Activated CD4-positive, CD25-positive, alpha-beta regulatory T cell (primary cell): ENCODE data around the gene ERP29.
"Not testable (repeated sequence)": the region's sequence is repeated elsewhere in the genome, so short reads cannot be mapped to it uniquely, and the experiment has no call there.

Experiments used
- DNase-seq, 4 experiments: peaks; one replicate each; lab custom pipeline; 2025; lab: John Stamatoyannopoulos, UW

ERP29 gene

DNA sequence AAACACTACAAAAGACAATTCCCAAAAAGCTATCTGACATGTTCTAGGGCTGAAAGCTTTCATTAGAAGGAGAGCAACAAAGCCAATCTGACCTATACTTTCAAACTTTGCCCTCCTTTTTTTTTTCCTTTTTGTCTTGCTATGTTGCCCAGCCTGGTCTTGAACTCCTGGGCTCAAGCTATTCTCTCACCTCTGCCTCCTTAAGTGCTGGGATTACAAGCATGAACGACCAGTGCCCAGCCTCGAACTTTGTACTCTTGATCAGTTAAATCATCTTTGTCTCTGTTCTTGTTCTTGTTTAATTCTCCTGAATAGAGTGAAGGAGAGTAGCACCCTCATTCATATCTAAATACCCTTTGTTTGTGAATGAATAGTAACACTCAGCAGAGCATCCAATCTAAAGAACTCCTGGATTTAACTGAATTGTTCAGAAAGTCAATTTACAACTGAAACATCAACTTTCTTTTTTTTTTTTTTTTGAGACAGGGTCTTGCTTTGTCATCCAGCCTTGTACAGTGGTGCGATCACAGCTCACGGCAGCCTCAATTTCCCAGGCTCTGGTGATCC lies 22.1 kb downstream of the ERP29 start:
- DNase-seq, result no peak

DNA sequence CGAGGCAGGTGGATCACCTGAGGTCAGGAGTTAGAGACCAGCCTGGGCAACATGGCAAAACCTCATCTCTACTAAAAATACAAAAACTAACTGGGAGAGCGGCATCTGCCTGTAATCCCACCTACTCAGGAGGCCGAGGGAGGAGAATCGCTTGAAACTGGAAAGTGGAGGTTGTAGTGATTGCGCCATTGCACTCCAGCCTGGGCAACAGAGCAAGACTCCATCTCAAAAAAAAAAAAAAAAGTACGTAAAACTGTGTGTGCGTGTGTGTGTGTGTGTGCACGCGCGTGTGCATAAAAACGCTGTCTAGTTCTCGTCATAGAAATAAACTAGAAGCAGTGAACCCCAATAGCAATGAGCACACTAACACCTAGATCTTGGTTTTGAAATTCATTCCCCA lies 23.4 kb downstream of the ERP29 start:
- DNase-seq, result not testable (repeated sequence)

DNA sequence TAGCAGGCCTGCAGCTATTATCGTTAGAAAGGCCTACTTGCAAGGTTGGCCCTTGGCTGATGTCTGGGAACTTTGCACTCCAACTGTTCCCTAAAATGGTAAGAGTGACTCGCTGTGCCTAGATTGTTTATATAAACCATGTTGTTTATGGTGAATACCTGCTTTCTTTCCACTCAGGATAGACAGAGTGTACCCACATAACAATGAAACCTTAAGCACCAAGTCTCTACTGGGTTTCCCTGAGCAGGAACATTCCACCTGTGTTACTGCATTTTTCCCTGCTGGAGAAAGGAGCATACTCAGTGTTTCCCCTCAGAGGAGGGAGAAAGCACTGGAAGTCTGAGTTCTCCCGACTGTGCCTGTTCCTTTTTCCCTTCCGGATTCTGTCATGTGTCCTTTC lies 32.8 kb downstream of the ERP29 start:
- no peak for DNase-seq

DNA sequence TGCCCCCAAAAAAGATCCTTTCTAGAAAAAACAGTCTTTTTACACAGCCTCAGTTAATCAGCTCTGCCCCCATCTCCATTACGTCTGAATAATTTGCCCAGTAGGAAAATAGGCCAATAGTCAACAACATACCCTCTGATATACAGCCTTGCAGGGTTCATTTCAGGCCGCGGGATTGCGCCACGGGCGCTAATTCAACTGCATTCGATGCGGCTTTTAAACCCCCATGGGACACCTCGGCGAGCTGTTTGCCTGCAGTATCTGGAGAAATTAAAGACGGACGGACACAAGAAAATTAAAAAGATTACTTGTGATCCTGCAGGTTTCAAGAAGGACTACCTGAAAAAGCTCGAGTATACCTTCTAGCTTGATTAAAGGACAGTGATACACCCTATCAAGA lies 36.1 kb downstream of the ERP29 start:
- no peak for DNase-seq

GRCh38 chr12:112061137-112061536 lies 47.9 kb downstream of the ERP29 start:
- DNase-seq, result no peak

DNA sequence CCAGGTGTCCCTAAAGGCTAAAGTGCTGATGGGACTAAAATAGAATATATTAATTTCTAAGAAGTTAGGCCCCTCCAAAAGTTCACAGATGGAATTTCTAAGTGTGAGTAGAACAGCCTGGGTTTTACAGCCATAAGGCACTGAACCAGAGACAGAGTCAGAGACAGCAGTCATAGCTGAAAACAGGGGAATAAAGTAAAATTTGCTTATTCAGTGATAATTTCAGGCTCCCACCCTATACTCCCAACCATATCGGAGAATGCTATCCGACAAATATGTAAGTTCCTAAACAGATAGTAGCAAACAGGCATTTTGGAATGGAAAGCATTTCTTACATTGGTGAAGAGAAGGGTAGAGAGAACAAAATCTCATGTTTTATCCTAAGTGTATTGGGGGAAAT lies 50.0 kb downstream of the ERP29 start:
- no peak for DNase-seq

DNA sequence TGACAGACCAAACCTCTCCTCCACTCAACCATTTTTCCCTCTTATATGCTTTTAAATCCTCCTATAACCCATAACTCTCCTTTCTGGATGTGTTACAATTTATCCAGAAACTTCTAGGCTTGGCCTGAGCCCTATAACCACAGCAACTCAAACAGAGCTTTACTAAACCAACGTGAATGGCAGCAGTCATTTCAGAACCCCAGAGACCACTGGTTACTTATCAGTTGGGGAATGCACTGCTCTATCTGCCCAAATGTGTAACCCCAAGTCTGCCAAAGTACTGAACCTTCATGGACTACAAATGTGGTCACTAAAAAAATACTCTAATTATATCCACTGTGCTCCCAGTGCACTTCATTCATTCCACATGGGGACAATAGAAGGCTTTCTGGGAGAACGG lies 53.3 kb downstream of the ERP29 start:
- DNase-seq, result no peak
